ENCODE data around the gene TMEM117. TPM values are rescaled to one million over a fixed set of nuclear protein-coding genes. Genes with fewer than 3 reads are reported as not detected.

Gene TMEM117
- total RNA-seq (2022; extraction: Qiagen RNA extraction) = 1.7 to 2.6 TPM (median 2.3 TPM) in 5 replicates

DNA sequence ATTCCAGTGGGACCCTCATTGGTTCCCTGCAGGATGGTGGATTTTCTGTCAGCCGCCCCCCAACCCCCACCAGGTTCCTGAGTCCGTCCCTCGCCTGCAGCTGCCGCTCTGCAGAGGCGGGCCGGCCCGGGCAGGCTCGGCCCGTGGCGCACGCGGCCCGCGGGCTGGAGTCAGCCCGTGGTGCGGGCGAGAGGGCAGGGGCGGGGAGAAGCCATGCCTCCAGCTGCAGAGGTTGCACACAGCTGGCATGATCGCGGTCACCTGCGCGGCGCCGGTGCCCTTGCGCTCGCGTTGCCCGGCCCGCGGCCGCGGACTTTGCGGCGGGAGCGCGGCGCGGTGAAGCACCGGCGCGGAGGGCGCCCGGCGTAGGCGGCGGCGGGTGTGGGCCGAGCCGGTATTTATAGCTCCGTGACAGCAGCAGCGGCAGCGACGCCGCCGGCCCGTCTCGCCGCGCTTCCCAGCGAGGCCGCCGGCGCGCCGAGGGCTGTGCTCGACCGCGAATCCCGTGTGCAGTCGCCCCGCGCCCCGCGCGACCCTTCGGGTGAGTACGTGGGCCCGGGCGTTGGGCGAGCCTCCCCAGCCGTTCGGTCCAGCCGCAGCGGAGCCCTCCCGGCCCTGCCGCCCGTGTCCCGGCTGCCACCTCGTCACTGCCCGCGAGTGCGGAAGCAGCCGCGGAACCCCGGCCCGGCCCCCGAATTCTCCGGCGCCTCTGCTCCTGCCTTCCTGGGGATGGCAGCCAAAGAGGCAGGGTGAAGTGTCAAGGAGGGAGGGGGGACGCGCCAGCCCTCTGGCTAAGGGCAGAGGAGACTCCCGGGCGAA is at the start of gene TMEM117:
TSS of gene TMEM117 (plus strand) at position 426 of the 819 bp plus-strand sequence.

DNA sequence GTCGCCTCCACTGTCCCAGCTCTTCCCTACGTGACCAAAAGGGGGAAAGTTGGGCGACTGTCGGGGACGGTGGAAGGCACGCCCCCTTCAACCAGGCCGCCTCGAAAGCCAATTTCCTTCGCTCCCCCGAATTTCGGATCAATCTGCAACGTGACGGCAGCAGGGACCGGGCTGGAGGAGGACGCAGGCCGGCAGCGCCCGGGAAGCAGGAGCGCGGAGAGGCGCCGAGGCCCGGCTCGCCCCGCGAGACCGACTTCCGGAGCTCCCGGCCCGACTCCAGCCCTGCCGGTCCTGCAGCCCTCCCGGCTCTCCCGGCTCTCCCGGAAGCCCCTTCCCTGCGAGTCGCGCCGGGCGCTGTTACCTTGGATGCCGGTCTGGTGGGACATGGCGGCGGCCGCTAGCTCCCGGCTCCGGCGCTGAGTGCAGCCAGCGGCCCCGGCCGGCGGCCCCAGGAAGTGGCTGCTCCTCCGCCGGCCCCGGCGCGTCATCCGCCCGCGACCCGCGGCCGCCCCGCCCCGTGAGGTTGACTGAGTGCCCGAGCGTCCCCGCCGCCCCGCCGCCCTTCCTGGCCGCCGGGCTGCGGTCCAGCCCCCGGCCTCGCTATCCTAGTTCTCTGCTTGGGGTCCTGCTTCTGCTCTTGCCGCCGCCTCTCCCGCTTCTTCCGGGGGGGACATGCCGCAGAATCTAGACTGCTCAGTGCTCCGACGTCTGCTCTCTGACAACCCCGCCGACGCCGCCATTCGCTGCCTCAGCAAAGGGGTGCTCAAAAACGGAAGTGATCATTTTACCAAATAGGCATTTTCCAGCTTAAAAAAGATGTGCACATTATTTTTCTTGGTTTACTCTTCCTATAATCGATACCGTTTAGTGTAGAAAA is 29.8 kb upstream of the TMEM117 start, which contains the start of gene TWF1:
TSS of gene TWF1 (minus strand) at position 458 of the 877 bp plus-strand sequence. CDS start at position 386, 72 bp downstream.

Other genes with a start within 250 kb of the TMEM117 start
- gene PUS7L, start 77.3 kb upstream of the TMEM117 start, total RNA-seq (2022; extraction: Qiagen RNA extraction) = 3.1 to 5.2 TPM (median 3.6 TPM) in 5 replicates
- gene IRAK4, start 77.1 kb upstream of the TMEM117 start, total RNA-seq (2022; extraction: Qiagen RNA extraction) = 3.4 to 4.2 TPM (median 3.9 TPM) in 5 replicates
- 62.8 to 78.6 TPM (median 74.8 TPM) in 5 replicates for gene TWF1, start 29.8 kb upstream of the TMEM117 start, total RNA-seq (2022; extraction: Qiagen RNA extraction)

All from A549 treated with CORT108297 at 1 μM for 4 hours (cell line).